Stomach smooth muscle (tissue), 2 donors: ENCODE data around the gene TCAIM.

Experiments used
- H3K27ac ChIP-seq: one replicate; pipeline ENCODE4 v1.7.0; 2013; ENCODE audit warnings: mild to moderate bottlenecking, low read length, inconsistent platforms
- H3K27me3 ChIP-seq, 2 donors: one replicate each; pipeline ENCODE4 v1.7.0; 2013; ENCODE audit warnings: low read length in 2 of 2; ENCODE audit not compliant: insufficient read depth in 2 of 2, control insufficient read depth in 1 of 2
- H3K36me3 ChIP-seq, 2 donors: one replicate each; pipeline ENCODE4 v1.7.0; 2013; ENCODE audit warnings: low read length in 2 of 2; ENCODE audit not compliant: control insufficient read depth in 2 of 2, insufficient read depth in 2 of 2
- H3K4me1 ChIP-seq: one replicate; pipeline ENCODE4 v1.7.0; 2013; ENCODE audit warnings: low read length; ENCODE audit not compliant: control insufficient read depth, insufficient read depth
- H3K4me3 ChIP-seq, 2 donors: one replicate each; pipeline ENCODE4 v1.7.0; 2013; ENCODE audit warnings: low read length in 2 of 2
- H3K9ac ChIP-seq, 2 donors: one replicate each; pipeline ENCODE4 v1.7.0; 2013; ENCODE audit warnings: low read length in 2 of 2, mild to moderate bottlenecking in 1 of 2
- H3K9me3 ChIP-seq, 2 donors: one replicate each; pipeline ENCODE4 v1.7.0; 2013; ENCODE audit warnings: low read length in 2 of 2; ENCODE audit not compliant: control insufficient read depth in 2 of 2
- donor health status: healthy.
- donor health status: Pancreatic carcinoma.

TCAIM gene

DNA sequence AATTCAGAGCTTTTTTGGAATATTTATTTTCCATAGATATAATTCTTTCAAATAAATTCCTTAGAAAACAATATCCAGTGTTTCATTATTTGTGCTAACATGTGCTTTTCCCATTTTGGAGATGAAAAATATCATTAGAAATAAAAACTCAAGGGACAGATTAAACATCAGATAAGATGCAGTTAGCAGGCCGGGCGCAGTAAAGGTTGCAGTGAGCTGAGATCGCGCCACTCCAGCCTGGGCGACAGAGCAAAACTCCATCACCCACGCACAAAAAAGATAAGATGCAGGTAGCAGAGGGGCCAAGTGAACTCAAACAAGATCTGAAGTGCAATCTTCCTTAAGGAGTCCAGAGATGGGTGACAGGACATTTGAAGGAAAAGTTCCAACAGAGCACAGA lies 90.9 kb downstream of the TCAIM start:
- H3K36me3 ChIP-seq = no peaks in the 10 kb centered on the region
- H3K27me3 ChIP-seq = peaks cover 0 to 2% of the 10 kb centered on the region in 2 donors
- no peak overlapping the region for H3K4me3 ChIP-seq
- H3K27ac ChIP-seq = no peak overlapping the region
- H3K9me3 ChIP-seq = no peaks in the 10 kb centered on the region
- H3K9ac ChIP-seq = no peak overlapping the region
- no peaks in the 10 kb centered on the region for H3K4me1 ChIP-seq

DNA sequence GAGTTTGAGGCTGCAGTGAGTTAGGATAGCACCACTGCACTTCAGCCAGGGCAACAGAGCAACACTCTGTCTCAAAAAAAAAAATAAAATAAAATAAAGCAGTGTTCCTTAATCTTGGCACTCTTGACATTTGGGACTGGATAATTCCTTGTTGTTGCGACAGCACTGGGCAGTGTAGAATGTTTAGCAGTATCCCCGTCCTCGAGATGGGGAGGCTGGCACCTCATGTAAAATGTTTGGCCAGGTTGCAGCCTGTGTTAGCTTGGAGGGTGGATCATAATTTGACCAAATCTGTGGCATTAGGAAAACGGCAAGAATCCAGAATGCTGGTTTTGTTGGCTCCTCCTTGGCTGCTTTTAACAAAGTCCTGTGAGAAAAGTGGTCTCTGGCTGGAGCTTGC lies 91.9 kb downstream of the TCAIM start:
- H3K27me3 ChIP-seq = no peaks in the 10 kb centered on the region
- H3K4me1 ChIP-seq = no peaks in the 10 kb centered on the region
- no peak overlapping the region for H3K27ac ChIP-seq
- H3K9me3 ChIP-seq = no peaks in the 10 kb centered on the region
- no peak overlapping the region for H3K9ac ChIP-seq
- H3K36me3 ChIP-seq = no peaks in the 10 kb centered on the region
- H3K4me3 ChIP-seq = no peak overlapping the region

DNA sequence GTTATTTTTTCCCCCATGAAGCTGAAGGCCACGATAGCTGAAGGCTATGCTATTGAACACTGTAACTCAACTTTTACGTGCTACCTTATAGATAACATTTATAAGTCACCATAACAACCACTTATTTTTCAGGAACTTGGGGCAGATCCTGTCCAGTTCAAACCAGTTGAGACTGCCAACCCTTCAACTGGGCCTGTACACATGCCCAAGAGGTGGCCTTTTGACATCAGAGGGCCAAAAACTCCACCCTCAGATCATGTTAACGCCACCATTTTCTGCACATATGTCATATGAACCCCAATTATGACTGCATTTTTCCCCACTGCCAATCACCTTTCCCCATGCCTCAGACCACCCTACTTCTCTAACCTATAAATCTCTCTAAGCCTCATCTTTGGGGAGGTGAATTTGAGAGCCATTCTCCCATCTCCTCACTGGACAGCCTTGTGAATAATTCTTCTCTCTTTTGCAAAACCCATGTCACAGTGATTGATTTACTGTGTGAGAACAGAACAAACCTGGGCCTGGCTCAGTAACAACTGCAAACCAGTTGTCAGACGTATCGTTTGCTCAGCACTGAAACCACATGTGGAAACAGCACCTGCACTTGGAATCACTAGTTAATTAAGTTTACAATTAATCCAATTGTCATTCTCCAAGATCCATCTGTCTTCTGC lies 96.4 kb downstream of the TCAIM start:
- Histone ChIP-seq H3K9ac (no peak overlapping the region), H3K4me3 (no peak overlapping the region), H3K9me3 (no peaks in the 10 kb centered on the region), H3K27ac (no peak overlapping the region), H3K27me3 (no peaks in the 10 kb centered on the region), H3K36me3 (no peaks in the 10 kb centered on the region), H3K4me1 (peaks cover 10% of the 10 kb centered on the region)

DNA sequence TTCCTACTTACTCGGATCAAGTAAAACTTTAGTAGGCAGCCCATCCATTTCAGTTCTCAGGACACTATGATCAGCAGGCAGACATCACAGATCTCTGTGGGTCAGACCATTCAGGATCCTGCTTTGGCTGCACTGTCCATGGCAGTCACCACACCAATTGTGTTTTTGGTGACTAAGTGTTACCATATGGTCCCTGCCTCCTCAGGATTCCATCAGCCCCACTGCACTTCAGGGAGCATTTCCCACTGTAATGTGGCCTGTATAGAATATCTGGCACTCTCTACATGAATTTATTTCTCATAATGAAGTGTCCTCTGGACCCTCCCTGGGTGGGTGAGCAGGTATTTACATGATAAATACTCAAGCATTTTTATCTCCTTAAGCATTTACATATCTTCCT lies 97.6 kb downstream of the TCAIM start:
- no peaks in the 10 kb centered on the region for H3K9me3 ChIP-seq
- no peaks in the 10 kb centered on the region for H3K27me3 ChIP-seq
- no peak overlapping the region for H3K9ac ChIP-seq
- peaks cover 14% of the 10 kb centered on the region for H3K4me1 ChIP-seq
- no peak overlapping the region for H3K27ac ChIP-seq
- H3K4me3 ChIP-seq = no peak overlapping the region
- H3K36me3 ChIP-seq = peaks cover 0 to under 1% of the 10 kb centered on the region in 2 donors

DNA sequence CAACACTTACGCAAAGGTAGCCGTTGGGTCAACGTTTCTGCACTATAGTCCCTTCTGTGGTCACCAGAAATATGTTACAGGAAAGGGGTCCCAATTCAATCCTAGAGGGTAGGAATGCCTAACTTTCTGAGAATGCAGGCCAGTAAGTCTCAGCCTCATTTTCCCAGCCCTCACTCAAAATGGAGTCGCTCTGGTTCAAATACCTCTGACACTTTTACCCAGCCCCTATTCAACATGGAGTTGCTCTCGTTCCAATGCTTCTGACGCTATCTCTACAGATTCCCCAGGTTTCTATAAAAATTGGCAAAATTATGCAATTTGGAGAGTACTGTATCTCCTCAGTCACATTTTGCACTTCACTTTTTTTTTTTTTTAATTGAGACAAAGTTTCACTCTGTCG lies 99.2 kb downstream of the TCAIM start:
- Histone ChIP-seq H3K4me1 (peaks cover 16% of the 10 kb centered on the region), H3K9me3 (no peaks in the 10 kb centered on the region), H3K9ac (no peak overlapping the region), H3K27ac (no peak overlapping the region), H3K27me3 (no peaks in the 10 kb centered on the region), H3K4me3 (no peak overlapping the region), H3K36me3 (peaks cover under 1 to 7% of the 10 kb centered on the region in 2 donors)

DNA sequence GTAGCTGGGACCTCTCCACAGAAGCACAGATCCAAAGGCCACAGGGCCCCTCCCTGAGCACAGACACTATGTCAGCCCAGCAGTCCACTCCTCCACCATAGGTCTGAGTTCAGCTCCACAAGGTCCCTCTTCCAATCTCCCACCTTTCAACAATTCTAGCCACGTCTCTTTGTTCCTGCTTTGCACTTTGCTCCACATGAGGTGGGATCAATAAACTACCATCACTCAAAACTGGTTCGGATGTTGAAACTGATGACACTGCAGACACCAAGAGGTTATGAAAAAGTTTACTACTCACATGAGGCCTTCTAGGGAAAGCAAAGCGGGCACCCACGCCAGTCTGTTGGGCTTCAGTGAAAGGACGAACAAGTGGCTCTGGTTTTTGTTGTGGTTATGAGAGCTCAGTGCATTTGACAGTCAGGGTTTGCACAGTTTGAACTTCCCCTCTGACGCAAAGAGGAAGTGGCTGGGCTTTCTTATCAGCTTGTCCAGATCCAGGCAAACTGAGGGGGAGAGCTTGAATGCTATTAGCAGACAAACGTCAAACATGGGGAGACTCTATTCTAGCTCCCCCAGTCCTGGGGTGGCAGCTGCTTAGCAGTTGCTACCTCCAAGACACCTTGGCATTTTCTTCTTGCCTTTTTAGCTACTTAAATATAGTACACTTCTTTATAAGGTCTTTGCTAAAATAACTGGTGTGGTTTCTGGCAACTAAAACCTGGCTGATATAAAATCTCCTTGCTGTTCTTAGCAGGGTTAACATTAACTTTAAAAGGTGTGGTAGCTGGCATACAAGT lies 101.1 kb downstream of the TCAIM start:
- Histone ChIP-seq H3K4me1 (peaks cover 19% of the 10 kb centered on the region), H3K27ac (peak overlapping the region; percentile 96), H3K4me3 (peak overlapping the region in 1 of 2 donors; percentile 54), H3K36me3 (peaks cover 4 to 12% of the 10 kb centered on the region in 2 donors), H3K9me3 (no peaks in the 10 kb centered on the region), H3K9ac (peak overlapping the region; percentile 14 to 84), H3K27me3 (no peaks in the 10 kb centered on the region)

DNA sequence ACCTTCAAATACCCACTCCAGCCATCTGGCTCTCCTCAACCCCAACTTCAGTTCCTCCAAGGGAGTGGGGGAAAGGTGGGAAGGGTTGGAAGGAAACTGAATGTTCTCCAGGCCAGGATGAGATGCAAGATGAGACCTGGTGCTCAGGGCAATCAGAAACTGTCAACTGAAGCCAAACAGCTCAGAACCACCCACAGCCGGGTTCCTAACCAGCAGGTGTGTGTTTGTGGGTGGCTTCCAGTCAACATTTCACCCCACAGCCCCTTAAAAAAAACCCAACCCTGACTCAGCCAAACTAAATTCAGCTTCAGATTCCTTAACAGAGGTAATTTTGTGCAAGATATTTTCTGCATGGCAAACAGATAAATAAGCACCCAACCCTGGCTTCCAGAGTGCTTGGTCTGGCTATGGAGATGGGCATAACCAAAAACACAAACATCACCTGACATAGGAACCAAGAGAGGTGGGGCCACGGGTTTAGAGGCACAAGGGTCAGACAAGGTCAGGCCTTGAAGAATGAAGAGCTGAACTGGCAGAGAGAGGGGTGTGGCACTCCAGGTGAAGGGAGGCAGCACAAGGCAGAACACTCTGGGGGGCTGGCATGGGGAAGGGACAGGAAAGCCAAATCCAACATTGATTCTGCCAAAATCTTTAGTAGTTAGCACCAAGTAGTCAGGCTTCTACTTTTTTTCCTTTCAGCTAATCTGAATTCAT lies 104.2 kb downstream of the TCAIM start:
- peaks cover 19% of the 10 kb centered on the region for H3K4me1 ChIP-seq
- H3K27me3 ChIP-seq = no peaks in the 10 kb centered on the region
- no peak overlapping the region for H3K9ac ChIP-seq
- H3K36me3 ChIP-seq = peaks cover 20 to 27% of the 10 kb centered on the region in 2 donors
- no peaks in the 10 kb centered on the region for H3K9me3 ChIP-seq
- no peak overlapping the region for H3K4me3 ChIP-seq
- no peak overlapping the region for H3K27ac ChIP-seq

DNA sequence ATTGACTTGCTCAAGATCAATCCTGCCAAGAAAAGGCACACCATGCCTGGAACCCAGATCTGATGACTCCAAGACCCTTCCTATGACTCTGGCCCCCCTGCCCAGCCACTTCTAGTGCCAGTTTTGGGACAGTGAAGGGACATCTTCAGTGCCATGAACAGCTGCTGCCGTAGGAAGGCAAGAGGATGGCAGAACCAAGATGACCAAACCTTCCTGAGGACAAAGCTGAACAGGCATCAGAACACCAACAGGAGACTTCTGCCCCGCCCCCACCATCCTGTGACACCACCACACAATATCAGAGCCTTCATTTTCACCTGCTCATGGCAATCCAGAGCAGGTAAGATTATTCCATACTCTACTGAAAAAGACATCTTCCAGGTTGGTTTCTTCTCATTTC lies 105.9 kb downstream of the TCAIM start:
- Histone ChIP-seq H3K27me3 (no peaks in the 10 kb centered on the region), H3K4me3 (no peak overlapping the region), H3K27ac (no peak overlapping the region), H3K9me3 (no peaks in the 10 kb centered on the region), H3K4me1 (peaks cover 14% of the 10 kb centered on the region), H3K36me3 (peaks cover 37 to 43% of the 10 kb centered on the region in 2 donors), H3K9ac (no peak overlapping the region)

DNA sequence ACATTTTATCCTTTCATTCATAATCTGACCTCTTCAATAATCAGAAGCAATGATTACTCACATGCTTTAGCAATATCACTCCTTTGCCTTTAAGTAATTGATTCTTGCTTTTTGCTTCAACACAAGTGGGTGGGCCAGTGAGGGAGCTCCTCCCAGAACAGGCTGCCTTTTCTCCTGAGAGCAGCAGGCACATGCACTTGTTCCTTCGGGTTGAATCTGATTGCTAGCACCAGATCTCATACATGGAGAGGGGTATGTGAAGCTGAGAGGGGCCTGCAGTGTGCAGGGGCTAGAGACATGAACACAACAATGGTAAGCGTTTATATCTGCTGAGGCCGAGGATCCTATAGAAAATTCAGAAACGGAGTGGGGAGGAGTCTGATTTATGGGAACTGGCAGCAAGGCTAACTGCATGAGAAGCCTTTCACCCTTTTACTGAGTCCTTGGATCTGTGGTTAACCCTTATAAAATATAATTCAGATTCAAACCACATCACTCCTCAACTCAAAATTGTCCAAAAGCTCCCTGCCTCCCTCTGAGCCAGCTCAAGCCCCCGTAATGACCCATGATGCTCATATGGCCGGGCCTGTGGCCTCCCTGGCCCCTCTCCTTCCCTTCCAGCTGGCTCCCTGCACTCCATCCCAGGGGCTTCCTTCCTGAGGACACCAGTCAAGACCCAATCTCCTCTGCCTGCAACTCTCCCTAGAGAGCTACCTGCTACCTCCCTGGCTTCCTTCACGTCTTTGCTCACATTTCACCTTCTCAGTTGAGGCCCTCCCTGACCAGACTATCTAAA lies 106.5 kb downstream of the TCAIM start:
- Histone ChIP-seq H3K4me3 (no peak overlapping the region), H3K9me3 (no peaks in the 10 kb centered on the region), H3K9ac (no peak overlapping the region), H3K27ac (no peak overlapping the region), H3K36me3 (peaks cover 43 to 48% of the 10 kb centered on the region in 2 donors), H3K27me3 (no peaks in the 10 kb centered on the region), H3K4me1 (peaks cover 8% of the 10 kb centered on the region)

DNA sequence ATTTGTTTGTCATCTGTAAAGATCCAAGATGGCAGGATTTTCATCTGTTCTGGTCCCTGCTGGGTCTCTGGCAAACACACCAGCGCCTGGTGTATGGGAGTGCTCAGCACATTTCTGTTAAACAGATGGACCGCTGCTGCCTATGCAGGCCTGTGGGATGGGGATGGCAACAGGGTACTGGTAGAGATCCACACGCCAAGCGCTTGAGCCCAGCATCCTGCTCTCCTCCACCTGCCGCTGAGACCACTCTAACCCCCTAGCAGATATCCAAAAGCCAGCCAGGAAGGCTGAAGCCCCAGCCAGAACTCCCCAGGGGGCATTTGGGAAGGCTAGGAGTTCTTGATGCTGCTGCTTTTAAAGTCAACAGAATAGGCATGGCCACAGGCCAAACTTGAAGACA lies 107.2 kb downstream of the TCAIM start:
- H3K9ac ChIP-seq = no peak overlapping the region
- no peak overlapping the region for H3K27ac ChIP-seq
- no peaks in the 10 kb centered on the region for H3K9me3 ChIP-seq
- peaks cover 50 to 55% of the 10 kb centered on the region in 2 donors for H3K36me3 ChIP-seq
- peaks cover 6% of the 10 kb centered on the region for H3K4me1 ChIP-seq
- no peak overlapping the region for H3K4me3 ChIP-seq
- no peaks in the 10 kb centered on the region for H3K27me3 ChIP-seq
